ENCODE results near the gene RNF38. TPM values are rescaled to one million over a fixed set of nuclear protein-coding genes. Genes with fewer than 3 reads are reported as not detected.

Gene RNF38
- total RNA-seq, 1 experiment from 2014 or later = 60.2 TPM

- Histone ChIP-seq H3K79me2 (ENCODE audit: insufficient read depth, low read length) (no peaks in the 10 kb centered on the region), H3T11ph (ENCODE audit: low read length) (no peak overlapping the region), H3K79me1 (ENCODE audit: insufficient read depth, low read depth, low read length, poor library complexity, severe bottlenecking) (no peaks in the 10 kb centered on the region), H3K18ac (ENCODE audit: insufficient read length, low read depth, low read length) (no peak overlapping the region), H3K4me1 (ENCODE audit: insufficient read depth, low read length) (no peaks in the 10 kb centered on the region; the same call in 1 of the 2 replicates), H3K9me3 (ENCODE audit: control insufficient read depth, low read depth, low read length) (no peaks in the 10 kb centered on the region), H2BK12ac (ENCODE audit: insufficient read length, low read depth, low read length) (peak overlapping the region; percentile 87), H3K27ac (ENCODE audit: insufficient read length, low read depth, low read length) (no peak overlapping the region), H3K23ac (ENCODE audit: insufficient read length, low read depth, low read length) (no peak overlapping the region), H2BK20ac (ENCODE audit: low read depth, low read length, poor library complexity, severe bottlenecking) (no peak overlapping the region), H3K23me2 (ENCODE audit: insufficient read length, low read depth, low read length, poor library complexity, severe bottlenecking) (no peaks in the 10 kb centered on the region), H4K5ac (ENCODE audit: insufficient read length, low read depth, low read length) (no peak overlapping the region), H2BK5ac (ENCODE audit: insufficient read length, low read length) (no peak overlapping the region), H4K20me1 (ENCODE audit: control insufficient read depth, insufficient read depth, insufficient read length) (no peaks in the 10 kb centered on the region), H2AK5ac (ENCODE audit: insufficient read length, low read length) (no peak overlapping the region), H2BK120ac (ENCODE audit: low read depth, low read length, poor library complexity, severe bottlenecking) (no peak overlapping the region), H3K9ac (ENCODE audit: extremely low read depth, insufficient read length, low read length) (no peak overlapping the region), H3K27me3 (ENCODE audit: insufficient read depth, low read length) (no peaks in the 10 kb centered on the region), H3K4ac (ENCODE audit: low read depth, low read length) (no peak overlapping the region), H3K56ac (ENCODE audit: insufficient read length, low read depth, low read length) (no peak overlapping the region), H2AFZ (ENCODE audit: low read length) (no peak overlapping the region), H3K14ac (ENCODE audit: insufficient read depth, low read length) (no peak overlapping the region), H2BK15ac (ENCODE audit: low read depth, low read length) (no peak overlapping the region), H4K91ac (ENCODE audit: insufficient read length, low read depth, low read length) (no peak overlapping the region), H4K8ac (replicated peaks; ENCODE audit: insufficient read length, low read depth, low read length) (no peak overlapping the region), H3K4me2 (ENCODE audit: insufficient read depth, insufficient read length, low read length) (no peak overlapping the region)
- Mint-ChIP-seq H3K9me3 (no peaks in the 10 kb centered on the region), H3K27me3 (ENCODE audit: low read depth) (no peaks in the 10 kb centered on the region; the same call in 1 of the 2 replicates), H3K36me3 (ENCODE audit: insufficient read depth in 1 of 3, low read depth in 3 of 3) (no peaks in the 10 kb centered on the region; a peak in 1 of 7 replicates), H3K4me1 (peaks cover 25 to 42% of the 10 kb centered on the region in 2 experiments), H3K4me3 (no peak overlapping the region), H3K27ac (no peak overlapping the region)
- TF ChIP-seq CTCF (conservative IDR thresholded peaks at IDR 0.05) = no peak
- no CpG with 5 or more reads among the region's 12 CpGs for WGBS (ENCODE audit: extremely low coverage, insufficient read length, low lambda C conversion rate)
- no peak for DNase-seq
Observed at GRCh38 chr9:36316611-36317317, 83.3 kb downstream of the RNF38 start.
